ENCODE results near the gene ROMO1. TPM values are rescaled to one million over a fixed set of nuclear protein-coding genes. Genes with fewer than 3 reads are reported as not detected.

ROMO1 gene
- total RNA-seq (ENCODE audit: low replicate concordance) = 254 and 437 TPM in 2 replicates

DNA sequence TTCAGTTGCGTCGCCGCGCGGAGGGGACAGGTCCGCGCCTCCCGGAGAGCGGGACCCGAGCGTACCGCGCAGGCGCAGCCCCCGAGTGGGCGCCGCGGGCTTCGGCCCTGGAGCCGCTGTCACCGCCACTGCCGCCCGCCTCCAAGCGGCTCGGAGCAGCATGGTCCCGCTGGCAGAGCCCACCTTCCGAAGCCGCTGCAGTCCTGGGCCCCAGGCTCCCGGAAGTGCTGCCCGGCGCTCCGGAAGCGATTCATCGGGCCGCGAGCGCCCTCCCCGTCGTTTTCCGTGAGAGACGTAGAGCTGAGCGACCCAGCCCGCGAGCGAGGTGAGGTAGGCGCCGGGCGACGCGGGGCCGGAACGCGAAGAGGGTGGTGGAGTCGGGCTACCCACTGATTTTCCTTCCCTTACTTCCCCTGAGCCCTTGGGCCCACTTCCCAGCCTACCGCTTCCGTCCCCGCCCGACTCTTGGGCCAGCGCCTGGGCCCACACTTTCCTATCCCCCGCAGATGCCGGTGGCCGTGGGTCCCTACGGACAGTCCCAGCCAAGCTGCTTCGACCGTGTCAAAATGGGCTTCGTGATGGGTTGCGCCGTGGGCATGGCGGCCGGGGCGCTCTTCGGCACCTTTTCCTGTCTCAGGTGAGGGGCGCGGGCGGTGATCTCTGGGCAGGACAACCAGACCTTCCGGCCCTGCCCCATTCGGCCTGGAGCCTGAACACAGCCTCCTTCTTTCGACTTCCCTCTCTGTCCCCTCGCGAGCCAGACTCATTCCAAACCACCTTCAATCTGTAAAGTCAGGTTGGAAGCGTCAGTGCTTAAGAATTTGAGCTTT is at the start of gene ROMO1, which contains the start of gene NFS1:
Gene ROMO1 (plus strand): TSS at position 279 of the 830 bp plus-strand sequence. CDS start 228 bp downstream, at position 507.
Gene NFS1 (minus strand): TSS at position 226 of the 830 bp plus-strand sequence. CDS start 64 bp downstream, at position 162.

DNA sequence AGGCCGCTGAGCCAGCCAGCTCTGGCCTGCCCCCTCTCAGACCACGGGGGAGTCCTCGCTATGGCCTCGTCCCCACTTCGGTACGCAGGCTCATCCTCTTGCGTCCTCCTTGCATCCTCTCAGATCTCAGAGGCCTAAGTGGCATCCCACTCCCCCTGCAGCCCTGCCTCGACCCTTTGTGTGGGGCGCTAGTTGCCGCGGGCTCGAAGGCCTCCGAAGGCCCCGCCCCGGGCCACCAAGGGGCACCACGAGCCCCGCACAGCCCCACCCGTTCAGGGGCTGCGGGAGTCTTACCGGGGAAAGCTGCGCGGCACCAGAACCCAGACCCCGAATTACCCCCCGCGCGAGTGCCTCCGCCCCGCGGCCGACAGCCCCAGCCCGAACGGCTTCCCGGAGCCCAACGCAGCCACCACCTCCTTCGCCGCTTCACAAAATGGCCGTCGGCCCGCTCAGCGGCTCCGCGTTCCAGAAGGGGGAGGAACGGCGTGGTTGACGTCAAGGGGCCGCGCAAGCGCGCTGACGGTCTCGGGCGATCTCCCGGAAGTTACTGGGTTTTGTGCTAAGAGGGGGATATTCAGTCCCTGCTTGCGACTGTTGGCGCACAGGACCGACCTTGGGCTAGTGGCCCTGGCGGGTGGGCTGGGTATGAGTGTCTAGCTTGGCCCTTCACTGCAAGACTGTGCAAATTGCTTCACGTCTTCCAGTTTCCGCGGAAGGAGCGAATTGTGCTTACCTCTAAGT is 34.6 kb upstream of the ROMO1 start, which contains the start of the genes CPNE1 and RBM12:
Gene CPNE1 (minus strand): TSS at position 435 of the 741 bp plus-strand sequence. CDS start 31,977 bp downstream, outside the sequence.
Gene RBM12 (minus strand): TSS at position 435 of the 741 bp plus-strand sequence. CDS start 9,578 bp downstream, outside the sequence.

GRCh38 chr20:35741892-35742740 is 42.9 kb downstream of the ROMO1 start, which contains the start of gene RBM39:
TSS of gene RBM39 (minus strand) at chr20:35742260. CDS start at chr20:35740874, 1,386 bp downstream.

Other genes starting within 250 kb of the ROMO1 start
- 16.4 and 38.3 TPM in 2 replicates for gene CEP250, start 243.8 kb upstream of the ROMO1 start, total RNA-seq (ENCODE audit: low replicate concordance)
- gene C20orf173, start 169.8 kb upstream of the ROMO1 start, total RNA-seq (ENCODE audit: low replicate concordance) = not detected in 2 replicates
- 358 and 938 TPM in 2 replicates for gene ERGIC3, start 157.3 kb upstream of the ROMO1 start, total RNA-seq (ENCODE audit: low replicate concordance)
- gene SPAG4, start 83.6 kb upstream of the ROMO1 start, total RNA-seq (ENCODE audit: low replicate concordance) = 3.5 and 17.3 TPM in 2 replicates
- 160 and 220 TPM in 2 replicates for gene CPNE1, start 34.5 kb upstream of the ROMO1 start, total RNA-seq (ENCODE audit: low replicate concordance)
- gene RBM12, start 34.5 kb upstream of the ROMO1 start, total RNA-seq (ENCODE audit: low replicate concordance) = 15.6 and 30.8 TPM in 2 replicates
- 17.8 and 21.7 TPM in 2 replicates for gene NFS1, start 53 bp upstream of the ROMO1 start, total RNA-seq (ENCODE audit: low replicate concordance)
- 279 and 325 TPM in 2 replicates for gene RBM39, start 42.9 kb downstream of the ROMO1 start, total RNA-seq (ENCODE audit: low replicate concordance)
- 15.8 and 19.1 TPM in 2 replicates for gene PHF20, start 72.6 kb downstream of the ROMO1 start, total RNA-seq (ENCODE audit: low replicate concordance)